HepG2 (cell line): Measurements from ENCODE around the gene ZNF652. TPM values are rescaled to one million over a fixed set of nuclear protein-coding genes. Genes with fewer than 3 reads are reported as not detected.

ENCODE experiments used
- ATAC-seq: fragments of 200-7000 bp; cut with Tn5 transposase; 3 replicates; pipeline ENCODE4 v1.9.1; 2020; ENCODE audit warnings: mild to moderate bottlenecking, moderate library complexity
- BruUV-seq: library from RNA; stranded (reverse); fragments of 400-500 nt; replicated peaks from 2 replicates; lab custom pipeline; 2021; lab: Mats Ljungman, UMichigan
- CTCF ChIA-PET: fragments of 300-600 bp; formaldehyde crosslinking; extraction: SDS; loops from one replicate; lab custom pipeline; 2021; ENCODE audit warnings: low total read pairs, inconsistent platforms, low intra/inter-chr PET ratio; lab: Yijun Ruan, JAX
- POLR2A ChIA-PET: fragments of 350-600 bp; sonication (Branson Sonifier 250); formaldehyde crosslinking; loops from one replicate; lab custom pipeline; 2020; ENCODE audit warnings: antibody characterized with exemption, inconsistent platforms; lab: Yijun Ruan, JAX
- DNase-seq: peaks from one replicate; pipeline ENCODE4 v3.0.0-alpha.2; 2015; ENCODE audit warnings: low spot score
- FAIRE-seq: peaks from 3 replicates; lab custom pipeline; 2011; peaks lifted over from hg19 to GRCh38; lab: Jason Lieb, UNC
- H2AFZ ChIP-seq: one replicate; pipeline ENCODE4 v1.6.1; 2011; ENCODE audit warnings: low read length, inconsistent platforms
- H3K27ac ChIP-seq: fragments of 300-600 bp; 3 replicates; pipeline ENCODE4 v1.8.0; 2011; ENCODE audit warnings: mixed run types, mild to moderate bottlenecking, mixed read lengths, low read length, inconsistent platforms; ENCODE audit not compliant: insufficient read depth; ENCODE audit errors: extremely low read length
- H3K27me3 ChIP-seq, 2 experiments: fragments of 200-600 bp in 1 of 2; 2 replicates in 1 of 2; 3 replicates in 1 of 2; pipeline versions ENCODE4 v1.6.0 to v1.8.0; 2011; ENCODE audit warnings: low read length in 2 of 2, mild to moderate bottlenecking in 2 of 2, moderate library complexity in 2 of 2, inconsistent platforms in 1 of 2; ENCODE audit not compliant: insufficient read depth in 2 of 2, control insufficient read depth in 1 of 2
- H3K36me3 ChIP-seq, 2 experiments: fragments of 200-600 bp in 1 of 2; replicated peaks in 1 of 2; 2 replicates in 1 of 2; 3 replicates in 1 of 2; pipeline versions ENCODE4 v1.5.1 to v1.8.0; 2011; ENCODE audit warnings: low read length in 2 of 2, inconsistent platforms in 1 of 2; ENCODE audit not compliant: insufficient read depth in 2 of 2, control insufficient read depth in 1 of 2
- H3K4me1 ChIP-seq: 2 replicates; pipeline ENCODE4 v1.5.1; 2012; ENCODE audit warnings: low read length, inconsistent platforms; ENCODE audit not compliant: insufficient read depth
- H3K4me2 ChIP-seq: 2 replicates; pipeline ENCODE4 v1.6.0; 2011; ENCODE audit warnings: low read depth, low read length, inconsistent platforms
- H3K4me3 ChIP-seq, 3 experiments: fragments of 200-600 bp in 1 of 3; sonication (generic), shearing (Covaris generic) in 1 of 3; replicated peaks in 1 of 3; 2 replicates each; pipeline ENCODE4 v1.5.1; 2011 to 2016; ENCODE audit warnings: low read length in 3 of 3, inconsistent platforms in 2 of 3, low read depth in 2 of 3, mild to moderate bottlenecking in 2 of 3, control low read depth in 1 of 3, mixed read lengths in 1 of 3; ENCODE audit not compliant: insufficient read depth in 1 of 3
- H3K79me2 ChIP-seq: one replicate; pipeline ENCODE4 v1.6.1; 2011; ENCODE audit warnings: low read length, inconsistent platforms; ENCODE audit not compliant: insufficient read depth
- H3K9ac ChIP-seq: 2 replicates; pipeline ENCODE4 v1.6.0; 2011; ENCODE audit warnings: mild to moderate bottlenecking, low read depth, low read length, inconsistent platforms; ENCODE audit not compliant: insufficient read depth
- H3K9me3 ChIP-seq: 2 replicates; pipeline ENCODE4 v1.5.1; 2012; ENCODE audit warnings: mild to moderate bottlenecking, low read length
- H4K20me1 ChIP-seq: 2 replicates; pipeline ENCODE4 v1.6.0; 2011; ENCODE audit warnings: inconsistent platforms, mild to moderate bottlenecking, low read length, moderate library complexity; ENCODE audit not compliant: insufficient read depth
- AGO2 ChIP-seq: fragments of 200-400 bp; formaldehyde crosslinking; optimal IDR thresholded peaks from 2 replicates; pipeline ENCODE3; 2017; ENCODE audit warnings: mild to moderate bottlenecking, low read depth, low read length, moderate library complexity
- HNRNPH1 ChIP-seq: fragments of 200-400 bp; formaldehyde crosslinking; optimal IDR thresholded peaks from 2 replicates; pipeline ENCODE3; 2017; ENCODE audit warnings: mild to moderate bottlenecking, low read depth, low read length
- NFE2L1 ChIP-seq: sonication (generic); formaldehyde crosslinking; IDR thresholded peaks from 2 replicates; pipeline ENCODE4 v1.4.0; 2020; ENCODE audit warnings: missing genetic modification reagents, mild to moderate bottlenecking, borderline replicate concordance
- SRF ChIP-seq: IDR thresholded peaks from 2 replicates; pipeline ENCODE4 v1.6.1; 2011; ENCODE audit warnings: mild to moderate bottlenecking, low read depth, low read length, moderate library complexity
- ZNF564 ChIP-seq: sonication (generic); formaldehyde crosslinking; IDR thresholded peaks from 2 replicates; pipeline ENCODE4 v1.8.1; 2023; ENCODE audit warnings: mild to moderate bottlenecking, missing genetic modification reagents
- ZNF572 ChIP-seq: sonication (generic); formaldehyde crosslinking; IDR thresholded peaks from 2 replicates; pipeline ENCODE4 v1.5.1; 2020; ENCODE audit warnings: mild to moderate bottlenecking, missing genetic modification reagents
- WGBS: methylation state at CpG from one replicate; pipeline ENCODE4 v1.1.6; 2017; ENCODE audit warnings: low lambda C conversion rate; 5-methylcytosine and 5-hydroxymethylcytosine counted together
- in situ Hi-C: cut with HindIII; loops from 2 replicates; pipeline ENCODE4 v1.10.0; 2017; ENCODE audit warnings: low pct_unique_long_range_greater_than_20kb; ENCODE audit not compliant: extremely low pct_ligation_motif_present
- intact Hi-C: fragments of 100-400 bp; cut with micrococcal nuclease; formaldehyde crosslinking; loops from one replicate; pipeline ENCODE4 v1.10.0; 2022; ENCODE audit not compliant: unreplicated experiment
- polyA plus RNA-seq, 8 experiments: library from polyadenylated mRNA; depleted of rRNA in 3 of 8; stranded (reverse) in 7 of 8; unstranded in 1 of 8; fragments of >200 nt; fragmentation: Illumina TruSeq in 4 of 8; extraction: Trizol in 4 of 8; gene quantifications; 2 replicates each; pipeline versions ENCODE4 v1.2.1 to v1.2.3, GENCODE V29; 2011 to 2016; ENCODE audit warnings: low read depth in 4 of 8, missing spikeins in 1 of 8, mixed read lengths in 1 of 8; ENCODE audit not compliant: insufficient read depth in 1 of 8
- total RNA-seq, 5 experiments: library from RNA; depleted of rRNA; stranded (reverse); fragments of >200 nt; fragmentation: Illumina TruSeq; extraction: Trizol; gene quantifications; 2 replicates each; pipeline ENCODE4 v1.2.3, GENCODE V29; 2016; ENCODE audit warnings: low read depth in 1 of 5
- TF ChIP-seq, protein P1 (sequence below): sonication (generic); formaldehyde crosslinking; IDR thresholded peaks from 2 replicates; pipeline ENCODE4 v1.8.0; 2022; ENCODE audit warnings: missing genetic modification reagents, mild to moderate bottlenecking, inconsistent platforms, borderline replicate concordance

The ZNF652 gene
- total and polyA plus RNA-seq, 2 of the 13 experiments (the other 11 are each of a cell fraction or from before 2014, with no cell fraction given): 16.2 to 30.2 TPM

DNA sequence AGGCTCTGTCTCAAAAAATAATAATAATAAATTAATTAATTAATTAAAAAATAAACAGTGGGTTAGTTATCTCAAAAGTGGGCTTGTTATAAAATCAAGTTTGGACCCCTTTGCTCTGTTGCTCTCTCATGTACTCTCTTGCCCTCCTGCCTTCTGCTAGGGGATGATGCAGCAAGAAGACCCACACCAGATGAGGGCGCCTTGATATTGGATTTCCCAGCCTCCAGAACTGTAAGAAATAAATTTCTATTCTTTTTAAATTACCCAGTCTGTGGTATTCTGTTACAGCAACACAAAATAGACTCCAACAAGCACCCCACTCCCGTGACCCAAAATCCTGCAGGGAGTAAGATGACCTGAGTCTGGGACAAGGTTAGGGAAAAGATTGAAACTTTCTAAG lies 2.1 kb upstream of the ZNF652 start:
- in situ Hi-C loops (no loop called here), intact Hi-C loops (no loop called here)
- H3K4me2 ChIP-seq: no peak overlapping the region
- H3K27ac ChIP-seq: no peak overlapping the region
- H3K79me2 ChIP-seq: peaks cover 24% of the 10 kb centered on the region
- DNase-seq (no peak), FAIRE-seq (no peak), ATAC-seq (no peak)
- H3K27me3 ChIP-seq: no peaks in the 10 kb centered on the region; a peak in 2 of 5 replicates
- H2AFZ ChIP-seq: no peak overlapping the region
- no peaks in the 10 kb centered on the region for H3K9me3 ChIP-seq
- POLR2A ChIA-PET: no interaction called here
- no TSS peak for BruUV-seq
- H3K9ac ChIP-seq: no peak overlapping the region
- H3K4me1 ChIP-seq: peaks cover 33% of the 10 kb centered on the region
- H3K36me3 ChIP-seq: no peaks in the 10 kb centered on the region
- WGBS: 53% methylated on average over 2 of the region's 2 CpGs
- TF ChIP-seq ZNF564 (CRISPR knock-in tag) (peak; percentile 46; the same call in 1 of the 2 replicates), ZNF572 (CRISPR knock-in tag) (no peak), SRF (no peak), AGO2 (no peak)
- TF ChIP-seq, all 625 proteins: peak for 1
- CTCF ChIA-PET: no interaction called here
- Histone ChIP-seq H3K4me3 (no peak overlapping the region), H4K20me1 (peaks cover 21% of the 10 kb centered on the region)

DNA sequence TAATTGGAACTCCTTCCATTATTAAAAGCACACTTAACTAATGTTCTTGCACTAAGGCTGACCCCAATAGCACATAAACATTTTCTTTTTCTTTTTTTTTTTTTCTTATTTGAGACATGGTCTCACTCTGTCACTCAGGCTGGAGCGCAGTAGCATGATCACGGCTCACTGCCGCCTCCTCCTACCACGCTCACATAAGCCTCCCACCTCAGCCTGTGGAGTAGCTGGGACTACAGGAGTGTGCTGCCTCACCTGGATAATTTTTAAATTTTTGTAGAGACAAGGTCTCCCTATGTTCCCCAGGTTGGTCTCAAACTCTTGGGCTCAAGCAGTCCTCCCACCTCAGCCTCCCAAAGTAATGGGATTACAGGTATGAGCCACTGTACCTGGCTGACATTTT lies 1.2 kb upstream of the ZNF652 start:
- TF ChIP-seq HNRNPH1: no peak
- TF ChIP-seq, protein P1, sequence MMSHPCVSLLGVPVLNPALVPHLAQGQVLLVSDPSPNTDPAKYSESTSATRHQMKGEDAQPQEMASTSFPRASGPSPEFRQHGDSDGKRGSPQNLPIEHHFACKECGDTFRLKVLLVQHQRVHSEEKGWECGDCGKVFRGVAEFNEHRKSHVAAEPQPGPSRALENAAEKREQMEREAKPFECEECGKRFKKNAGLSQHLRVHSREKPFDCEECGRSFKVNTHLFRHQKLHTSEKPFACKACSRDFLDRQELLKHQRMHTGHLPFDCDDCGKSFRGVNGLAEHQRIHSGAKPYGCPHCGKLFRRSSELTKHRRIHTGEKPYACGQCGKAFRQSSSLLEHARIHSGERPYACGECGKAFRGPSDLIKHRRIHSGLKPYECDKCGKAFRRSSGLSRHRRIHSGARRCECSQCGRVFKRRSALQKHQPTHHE (CRISPR knock-in tag): no peak
- no peak for TF ChIP-seq NFE2L1 (CRISPR knock-in tag)
- TF ChIP-seq, all 625 proteins: peak for 0
- Histone ChIP-seq H3K36me3 (no peaks in the 10 kb centered on the region), H3K27ac (no peak overlapping the region), H3K9ac (no peak overlapping the region), H3K27me3 (no peaks in the 10 kb centered on the region; a peak in 1 of 5 replicates), H3K4me2 (peak overlapping the region; percentile 98), H3K4me3 (peak overlapping the region; percentile 53 to 99 (median 62); a peak in 3 of 6 replicates), H4K20me1 (peaks cover 22% of the 10 kb centered on the region), H2AFZ (peak overlapping the region; percentile 94), H3K9me3 (no peaks in the 10 kb centered on the region), H3K4me1 (peaks cover 35% of the 10 kb centered on the region), H3K79me2 (peaks cover 33% of the 10 kb centered on the region)
- 75% methylated on average over 4 of the region's 4 CpGs for WGBS
- DNase-seq (no peak), ATAC-seq (no peak), FAIRE-seq (no peak)
- CTCF ChIA-PET: no interaction called here
- POLR2A ChIA-PET: interaction anchor here (0.8 to 1.5 kb wide), 2 partner anchors 17 to 24 kb away, joined by 3 read pairs; no protein-coding TSS in a partner anchor
- intact Hi-C loops (no loop called here), in situ Hi-C loops (no loop called here)
- BruUV-seq: no TSS peak
